Stimulated activated CD4-positive, alpha-beta T cell treated with anti-CD3 and anti-CD28 coated beads, TNF-alpha, amount 100 ng/mL, for 24 hours (primary cell): ENCODE measurements around the gene TP73.

ENCODE experiments used
- DNase-seq, 3 experiments: peaks; one replicate each; pipeline ENCODE4 v3.0.0-alpha.2; 2020; ENCODE audit warnings: low read depth in 3 of 3

The TP73 gene

DNA sequence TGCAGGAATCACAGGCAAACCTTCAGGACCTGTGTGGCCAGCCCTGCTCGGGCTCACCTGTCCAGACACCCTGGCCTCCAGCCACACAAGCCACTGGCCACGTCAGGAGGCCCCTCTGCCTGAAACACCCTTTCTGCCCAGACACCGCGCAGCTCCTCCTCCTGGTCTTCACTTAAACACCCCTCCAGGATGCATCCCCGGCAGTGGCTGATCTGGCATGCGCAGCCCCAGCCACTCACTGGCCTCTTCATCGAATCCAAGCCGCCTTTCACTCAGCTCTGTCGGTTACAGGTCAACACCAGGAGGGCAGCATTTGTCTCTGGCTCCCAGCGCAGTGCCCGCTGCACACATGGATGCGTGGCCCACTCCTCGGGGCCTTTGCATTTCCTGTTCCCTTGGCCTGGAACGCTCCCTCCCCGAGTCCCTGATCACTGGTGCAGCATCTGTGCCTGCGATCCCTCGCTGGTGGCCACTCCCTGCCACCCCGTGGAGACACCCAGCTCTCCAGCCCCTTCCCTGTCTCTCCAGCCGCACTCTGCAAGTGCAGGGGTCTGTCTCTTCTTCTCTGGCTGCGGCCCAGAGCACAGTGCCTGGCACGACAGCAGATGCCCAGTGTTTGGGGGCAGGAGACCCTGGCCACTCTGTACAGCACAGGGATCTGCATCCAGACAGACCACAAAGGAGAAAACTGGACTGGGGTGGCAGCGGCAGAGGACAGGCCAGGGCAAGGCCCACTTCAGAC is 18.1 kb upstream of the TP73 start:
- no peak for DNase-seq

DNA sequence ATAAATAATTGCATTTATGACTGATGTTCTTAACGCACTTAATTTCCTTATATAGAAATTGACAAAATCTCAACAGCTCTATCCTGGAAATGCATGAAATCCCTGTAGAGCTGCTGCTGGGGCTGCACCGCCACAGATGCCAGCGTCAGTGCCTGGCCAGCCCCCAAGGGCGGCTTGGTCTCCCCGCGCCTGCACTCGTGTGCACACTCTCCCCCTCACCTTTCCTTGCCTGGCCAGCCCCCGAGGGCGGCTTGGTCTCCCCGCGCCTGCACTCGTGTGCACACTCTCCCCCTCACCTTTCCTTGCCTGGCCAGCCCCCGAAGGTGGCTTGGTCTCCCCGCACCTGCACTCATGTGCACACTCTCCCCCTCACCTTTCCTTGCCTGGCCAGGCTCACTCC is 16.2 kb upstream of the TP73 start:
- no peak for DNase-seq

DNA sequence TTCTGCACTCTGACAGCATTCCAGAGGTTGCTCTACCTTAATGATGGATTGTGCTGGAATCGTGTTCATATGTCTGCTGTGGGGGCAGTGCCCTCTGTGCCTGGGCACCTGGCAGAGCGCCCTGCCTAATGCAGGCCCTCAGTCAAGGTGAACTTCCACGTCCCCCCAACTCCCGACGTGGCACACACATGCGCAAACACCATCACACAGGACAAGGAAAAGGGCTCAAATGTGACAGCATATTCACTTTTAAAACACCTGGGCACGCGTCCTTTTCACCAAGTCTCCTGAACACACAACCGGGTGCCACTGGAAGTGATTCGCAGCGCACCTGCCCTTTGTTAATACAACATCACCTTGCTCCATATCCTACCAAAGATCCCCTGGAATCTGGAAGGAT is 15.8 kb upstream of the TP73 start:
- DNase-seq = no peak

DNA sequence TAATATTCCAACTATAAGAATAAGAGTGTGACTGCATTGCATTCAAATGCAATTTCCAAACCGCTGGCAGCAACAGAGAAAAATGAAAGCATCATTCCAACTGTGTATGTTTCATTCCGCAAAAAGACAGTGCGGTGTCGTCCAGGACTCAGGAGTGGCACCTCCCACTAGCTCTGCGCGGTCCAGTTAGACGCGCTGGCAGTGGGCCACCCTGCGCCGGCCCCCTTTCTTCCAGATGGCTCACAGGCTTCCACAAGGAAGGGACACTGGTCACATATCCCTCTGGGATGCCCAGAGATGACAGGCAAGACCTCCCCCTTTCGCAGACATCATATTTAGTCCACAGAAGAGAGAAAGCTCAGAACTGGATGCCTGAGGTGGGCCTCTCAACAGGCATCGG is 14.3 kb upstream of the TP73 start:
- DNase-seq = no peak

DNA sequence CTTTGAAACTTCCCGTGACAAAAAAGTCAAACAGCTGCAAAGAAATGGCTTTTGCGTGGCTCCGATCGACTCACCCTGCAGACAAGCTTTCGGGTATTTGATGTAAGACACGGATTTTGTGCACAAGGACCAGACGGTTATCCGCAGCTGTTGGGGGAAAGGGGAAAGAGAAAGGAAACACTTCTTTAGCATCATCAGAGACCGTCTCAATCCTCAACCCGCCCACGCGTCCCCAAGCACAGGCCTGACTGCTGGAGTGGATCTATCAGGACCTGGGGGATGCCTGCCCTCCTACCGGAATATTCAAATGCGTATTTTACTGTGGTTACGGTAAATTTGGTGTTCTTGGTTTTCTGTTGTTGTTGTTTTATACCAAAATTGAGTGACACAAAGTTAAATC is 13.6 kb upstream of the TP73 start:
- no peak for DNase-seq

DNA sequence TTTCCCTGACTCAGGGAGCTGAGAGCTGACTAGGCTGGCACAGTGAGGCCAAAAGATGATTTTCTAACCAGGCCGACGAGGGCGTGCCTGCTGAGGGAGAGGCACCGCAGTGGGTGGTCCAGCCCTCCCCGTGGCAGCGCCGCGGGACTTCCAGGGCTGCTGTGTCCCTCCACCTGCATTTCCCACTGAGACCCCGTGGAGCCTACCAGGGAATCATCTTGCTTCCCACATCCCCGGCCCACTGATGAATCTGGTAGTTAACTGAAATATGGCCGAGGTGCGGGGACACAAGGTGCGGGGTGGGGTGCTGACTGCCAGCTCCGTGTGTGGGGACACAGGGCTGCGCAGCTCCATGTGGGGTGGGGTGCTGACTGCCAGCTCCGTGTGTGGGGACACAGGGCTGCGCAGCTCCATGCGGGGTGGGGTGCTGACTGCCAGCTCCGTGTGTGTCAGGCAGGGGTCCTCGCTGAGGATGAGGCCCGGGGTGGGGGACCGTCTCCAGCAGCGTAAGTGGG is 12.9 kb upstream of the TP73 start:
- DNase-seq = no peak

DNA sequence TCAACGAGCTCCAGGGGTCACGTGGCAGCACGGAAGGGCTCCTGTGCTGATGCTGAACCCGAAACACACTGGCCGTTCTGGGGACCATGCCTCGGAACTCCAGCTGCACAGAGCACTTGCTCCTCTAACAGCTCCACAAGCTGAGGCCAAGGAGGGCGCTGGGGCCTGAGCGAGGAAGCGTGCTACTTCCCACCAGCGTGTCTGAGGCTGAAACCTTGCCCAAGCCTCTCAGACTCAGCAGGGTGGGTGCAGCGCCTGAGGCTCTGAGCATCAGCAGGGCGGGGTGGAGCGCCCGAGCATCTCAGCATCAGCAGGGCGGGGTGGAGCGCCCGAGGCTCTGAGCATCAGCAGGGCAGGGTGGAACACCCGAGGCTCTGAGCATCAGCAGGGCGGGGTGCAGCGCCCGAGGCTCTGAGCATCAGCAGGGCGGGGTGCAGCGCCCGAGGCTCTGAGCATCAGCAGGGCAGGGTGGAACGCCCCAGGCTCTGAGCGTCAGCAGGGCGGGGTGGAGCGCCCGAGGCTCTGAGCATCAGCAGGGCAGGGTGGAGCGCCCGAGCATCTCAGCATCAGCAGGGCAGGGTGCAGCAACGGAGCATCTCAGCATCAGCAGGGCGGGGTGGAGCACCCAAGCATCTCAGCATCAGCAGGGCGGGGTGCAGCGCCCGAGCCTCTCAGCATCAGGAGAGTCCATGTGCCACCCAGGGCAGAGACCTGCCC is 12.0 kb upstream of the TP73 start:
- no peak for DNase-seq

DNA sequence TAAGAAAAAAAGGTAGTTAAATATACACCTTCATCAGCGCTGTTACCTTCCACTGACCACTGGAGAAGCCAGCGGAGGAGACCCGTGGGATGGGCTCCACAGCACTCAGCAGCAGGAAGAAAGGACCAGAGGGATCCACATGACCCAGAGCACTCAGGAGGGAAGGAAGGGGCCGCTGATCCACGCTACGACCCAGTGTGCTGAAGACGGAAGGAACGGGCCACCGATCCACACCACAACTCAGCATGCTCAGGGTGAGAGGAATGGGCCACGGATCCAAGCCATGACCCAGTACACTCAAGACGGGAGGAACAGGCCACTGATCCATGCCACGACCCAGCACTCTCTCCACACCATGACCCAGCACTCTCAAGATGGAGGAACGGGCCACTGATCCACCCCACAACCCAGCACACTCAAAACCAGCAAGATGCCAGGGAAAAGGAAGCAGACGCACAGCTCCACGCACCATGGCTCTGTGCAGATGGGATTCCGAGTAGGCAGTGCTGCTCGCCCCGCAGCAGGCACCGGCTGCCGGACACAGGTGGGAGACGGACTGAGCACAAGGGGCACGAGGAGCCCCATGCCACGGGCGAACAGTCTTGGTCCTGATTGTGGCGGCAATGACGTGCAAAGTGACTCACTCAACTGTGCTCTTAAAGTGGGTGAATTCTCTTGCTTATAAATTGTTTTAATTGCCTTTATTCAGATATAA is 11.1 kb upstream of the TP73 start:
- DNase-seq = no peak

DNA sequence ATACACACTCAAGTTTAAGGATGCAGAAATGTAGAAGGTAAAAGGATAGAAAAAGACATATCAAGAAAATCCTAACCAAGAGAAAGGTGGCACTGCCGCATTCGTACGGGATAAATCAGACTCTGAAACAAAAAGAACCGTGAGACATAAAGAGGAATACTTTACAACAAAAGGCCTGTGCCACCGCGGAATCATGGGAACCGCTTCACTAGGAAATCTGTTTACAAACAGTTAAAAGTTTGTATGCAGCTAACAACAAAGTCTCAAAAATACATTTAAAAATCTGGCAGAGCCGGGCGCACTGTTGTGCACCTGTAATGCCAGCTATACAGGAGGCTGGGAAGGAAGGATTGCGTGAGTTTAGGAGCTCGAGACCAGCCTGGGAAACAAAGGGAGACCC is 10.5 kb upstream of the TP73 start:
- no peak for DNase-seq

DNA sequence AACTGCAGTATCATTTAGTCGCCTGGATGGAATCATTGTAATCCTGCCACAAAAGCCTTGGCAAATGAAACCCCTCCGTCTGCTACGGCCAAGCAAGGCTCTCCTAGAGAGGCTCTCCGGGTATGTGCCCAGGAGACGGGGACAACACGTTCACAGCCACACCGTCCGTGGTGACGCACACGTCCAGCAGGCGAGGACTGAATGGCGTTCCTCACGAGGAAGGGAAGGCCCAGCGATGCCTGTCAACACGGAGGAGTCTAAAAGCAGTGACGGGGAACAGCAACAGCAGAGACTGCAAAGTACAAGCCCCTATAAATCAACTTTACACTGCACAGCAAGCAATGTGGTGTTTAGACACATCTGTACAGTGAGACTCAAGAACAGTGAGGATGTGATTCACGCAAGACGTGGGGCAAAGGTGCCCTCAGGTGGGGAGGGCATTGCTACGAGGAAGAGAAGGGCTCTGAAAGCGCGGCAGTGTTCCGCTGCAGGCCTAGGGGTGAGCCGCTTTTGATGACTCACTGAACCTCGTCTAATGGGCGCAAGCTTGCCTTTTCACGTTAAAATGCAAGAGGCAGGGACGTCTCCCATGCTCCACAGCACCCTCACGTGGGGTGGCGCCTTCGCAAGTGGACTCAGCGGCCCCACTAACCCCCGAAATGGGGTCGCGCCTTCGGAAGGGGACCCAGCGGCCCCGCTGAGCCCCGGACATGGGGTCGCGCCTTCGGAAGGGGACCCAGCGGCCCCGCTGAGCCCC is 9.2 kb upstream of the TP73 start:
- DNase-seq = no peak

DNA sequence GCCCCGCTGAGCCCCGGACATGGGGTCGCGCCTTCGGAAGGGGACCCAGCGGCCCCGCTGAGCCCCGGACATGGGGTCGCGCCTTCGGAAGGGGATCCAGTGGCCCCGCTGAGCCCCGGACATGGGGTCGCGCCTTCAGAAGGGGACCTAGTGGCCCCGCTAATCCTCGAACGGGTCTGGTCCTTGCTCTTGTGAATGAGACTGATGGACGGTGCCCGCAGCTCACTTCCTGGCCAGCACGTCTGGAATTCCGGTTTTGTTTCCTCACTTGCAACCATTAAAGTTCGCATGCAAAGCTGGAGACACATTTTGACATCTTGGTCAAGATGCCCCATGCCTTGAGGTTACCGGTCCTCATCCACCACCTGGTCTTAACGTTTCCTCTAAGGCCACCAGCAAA is 8.0 kb upstream of the TP73 start:
- DNase-seq = no peak

DNA sequence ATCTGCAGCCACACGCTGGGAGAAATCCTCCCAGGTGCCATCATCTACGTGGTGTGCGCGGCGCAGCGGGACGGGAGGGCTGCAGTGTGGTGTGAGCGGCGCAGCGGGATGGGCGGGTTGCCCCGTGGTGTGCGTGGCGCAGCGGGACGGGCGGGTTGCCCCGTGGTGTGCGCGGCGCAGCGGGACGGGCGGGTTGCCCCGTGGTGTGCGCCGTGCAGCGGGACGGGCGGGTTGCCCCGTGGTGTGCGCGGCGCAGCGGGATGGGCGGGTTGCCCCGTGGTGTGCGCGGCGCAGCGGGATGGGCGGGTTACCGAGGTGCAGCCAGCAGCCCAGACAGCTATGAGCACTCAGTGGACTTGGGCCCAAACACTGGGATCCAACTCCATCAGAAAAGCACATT is 7.1 kb upstream of the TP73 start:
- DNase-seq = no peak

DNA sequence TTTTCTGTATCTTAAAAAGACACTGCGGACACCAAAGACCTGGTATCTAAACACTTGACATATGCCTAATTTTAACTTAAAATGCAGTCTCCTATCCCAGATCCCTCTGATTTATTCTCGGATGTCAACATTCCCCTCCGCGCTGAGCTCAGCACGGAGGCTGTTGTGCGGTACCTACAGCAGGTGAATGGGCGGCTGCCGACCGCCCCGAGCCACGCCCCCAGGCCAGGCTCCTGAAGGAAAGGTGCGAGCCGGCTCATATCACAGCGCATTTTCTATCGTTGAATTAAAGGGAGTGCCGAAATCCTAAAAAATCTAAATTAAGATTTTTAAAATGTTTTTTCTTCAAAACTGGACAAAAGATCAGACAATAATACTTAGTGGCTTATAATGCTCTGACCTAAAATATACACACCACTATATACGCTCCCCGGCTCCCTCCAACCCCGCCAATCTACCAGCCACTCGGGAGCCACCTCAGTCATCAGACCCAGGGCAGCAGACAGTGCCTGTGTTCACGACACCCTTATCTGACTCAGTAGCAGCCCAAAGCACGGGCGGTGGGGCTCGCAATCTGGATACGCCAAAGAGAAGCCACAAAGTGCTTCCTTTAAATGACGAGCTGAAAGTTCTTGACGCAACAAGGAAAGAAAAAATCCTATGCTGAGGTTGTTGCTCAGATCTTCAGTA is 6.5 kb upstream of the TP73 start:
- DNase-seq = no peak

DNA sequence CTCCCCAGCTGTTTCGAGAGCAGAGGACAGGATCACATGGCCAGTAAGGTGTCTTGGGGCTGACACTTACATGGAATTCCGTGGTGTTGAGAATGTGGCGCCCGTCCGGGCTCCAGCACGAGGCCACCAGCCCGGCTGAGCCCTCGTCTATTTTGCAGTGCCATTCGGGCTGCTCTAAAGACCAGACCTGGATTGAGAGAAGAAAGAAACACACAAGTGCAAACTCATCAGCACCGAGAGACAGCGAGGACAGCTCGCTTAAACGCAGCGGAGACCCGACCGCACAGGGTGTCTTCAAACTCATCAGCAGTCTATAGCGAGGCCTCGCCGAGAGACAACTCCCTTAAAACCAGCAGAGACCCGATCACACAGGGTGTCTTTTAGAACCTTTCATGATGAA is 5.7 kb upstream of the TP73 start:
- no peak for DNase-seq

DNA sequence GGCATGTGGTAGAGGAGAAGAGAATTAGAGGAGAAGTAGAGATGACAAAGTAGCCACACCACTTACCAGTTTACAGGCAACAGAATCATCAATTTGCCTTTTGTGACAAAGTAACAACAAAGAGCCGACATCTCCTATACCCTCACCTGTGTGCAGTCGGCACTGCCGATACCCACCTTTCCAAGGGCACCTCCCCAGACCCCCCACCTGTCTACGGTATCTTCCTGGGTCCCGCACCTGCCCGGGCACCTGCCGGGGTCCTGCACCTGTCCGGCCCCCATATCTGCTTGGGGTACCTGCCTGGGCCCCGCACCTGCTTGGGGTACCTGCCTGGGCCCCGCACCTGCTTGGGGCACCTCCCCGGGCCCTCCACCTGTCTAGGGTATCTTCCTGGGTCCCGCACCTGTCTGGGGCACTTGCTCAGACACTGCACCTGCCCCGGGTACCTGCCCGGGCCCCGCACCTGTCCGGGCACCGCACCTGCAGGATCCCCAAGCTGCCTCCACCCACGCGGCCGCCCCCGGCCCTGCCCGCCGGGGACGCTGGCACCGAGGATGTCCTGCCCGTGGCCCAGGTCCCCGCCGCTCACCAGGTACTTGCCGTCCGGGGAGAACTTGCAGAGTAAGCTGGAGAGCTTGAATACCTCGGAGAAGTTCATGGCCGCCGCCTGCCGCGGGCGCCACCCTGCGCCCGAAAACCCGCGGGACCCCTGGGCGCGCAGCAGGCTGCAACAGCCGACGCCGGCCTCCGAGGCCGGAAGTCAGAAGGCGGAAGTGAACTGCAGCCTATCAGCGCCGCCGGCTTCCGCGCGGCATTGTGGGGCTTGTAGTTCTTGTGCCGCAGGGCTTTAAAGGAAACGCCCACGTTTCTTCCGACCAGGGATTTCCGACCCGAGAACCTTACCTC is 2.7 kb upstream of the TP73 start, which contains the start of gene WRAP73:
TSS of gene WRAP73 (minus strand) at position 762 of the 906 bp plus-strand sequence. CDS start at position 658, 104 bp downstream.
- peak; percentile 79 to 89 (median 81) for DNase-seq

DNA sequence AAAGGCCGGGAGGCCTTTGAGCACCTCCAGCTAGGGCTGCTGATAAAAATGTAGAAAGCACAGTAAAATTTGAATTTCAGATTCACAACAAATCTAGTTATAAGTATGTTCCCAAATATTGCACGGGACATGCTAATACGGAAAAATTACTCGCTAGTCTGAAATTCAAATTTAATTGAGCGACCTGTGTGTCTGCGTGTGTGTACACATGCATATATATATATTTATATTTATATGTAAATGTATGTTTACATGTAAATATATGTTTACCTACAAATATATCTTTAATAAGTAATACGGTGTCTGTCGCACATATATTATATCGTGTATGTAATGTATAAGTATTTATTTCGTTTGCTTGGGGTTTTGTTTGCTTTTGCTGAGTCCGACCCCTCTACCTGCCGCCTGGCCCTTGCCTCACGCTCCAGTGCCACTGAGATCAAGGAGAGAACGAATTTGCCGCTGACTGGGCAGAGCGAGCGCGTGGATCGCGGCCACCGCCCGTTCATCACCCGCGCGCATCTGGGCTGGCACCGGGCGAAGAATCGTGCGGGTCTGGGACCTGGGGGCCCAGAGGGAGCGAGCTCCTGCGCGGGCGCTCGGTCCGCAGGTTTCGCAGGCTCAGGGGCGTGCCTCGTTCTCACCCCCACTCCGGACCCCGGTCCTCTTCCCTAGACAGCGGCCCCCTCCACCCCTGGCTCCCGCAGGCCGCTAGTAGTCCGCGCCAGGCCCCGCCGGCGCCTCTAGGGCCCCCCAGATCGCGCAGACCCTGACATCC is 1.9 kb upstream of the TP73 start:
- no peak for DNase-seq

DNA sequence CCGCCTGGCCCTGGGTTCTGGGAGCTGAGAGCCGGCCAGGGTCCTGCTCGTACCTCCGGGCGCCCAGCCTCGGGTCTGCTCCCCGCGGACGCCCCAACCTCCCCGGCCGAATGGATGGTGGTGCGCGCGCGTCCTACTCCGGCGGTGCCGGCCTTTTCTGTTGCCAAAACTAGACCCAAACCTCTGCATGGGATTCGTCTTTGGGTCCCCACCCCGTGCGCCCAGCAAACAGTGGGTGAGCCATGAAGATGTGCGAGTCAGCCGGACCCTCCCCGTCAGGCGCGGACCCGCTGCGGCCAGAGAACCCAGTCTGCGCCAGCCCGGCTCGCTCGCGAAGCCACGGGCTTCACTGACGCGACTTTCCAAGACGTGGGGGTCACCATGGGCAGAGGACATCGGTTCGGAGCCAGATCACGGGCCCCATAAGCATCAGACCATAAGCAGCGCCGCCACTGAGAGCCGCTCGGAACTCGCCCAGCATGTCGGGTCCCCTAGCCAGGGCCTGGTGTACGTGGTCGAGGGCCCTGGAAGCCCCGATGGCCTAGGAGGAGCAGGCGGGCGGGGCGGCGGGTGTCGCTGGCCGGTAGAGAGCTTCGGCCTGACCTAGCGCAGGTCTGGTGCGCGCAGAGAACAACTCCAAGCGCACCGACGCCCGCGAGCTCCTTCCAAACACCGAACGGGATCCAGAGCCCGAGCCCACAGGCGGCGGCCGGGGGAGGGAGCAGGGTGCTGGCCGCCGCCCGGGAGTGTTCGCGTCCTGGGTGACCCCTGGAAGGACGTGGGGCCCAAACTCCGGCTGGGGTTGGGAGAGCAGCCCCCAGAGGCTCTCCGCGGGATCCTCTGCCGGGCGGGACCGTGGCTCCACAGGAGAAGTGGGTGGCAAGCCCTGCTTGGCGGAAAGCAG is 1.0 kb upstream of the TP73 start:
- no peak for DNase-seq

DNA sequence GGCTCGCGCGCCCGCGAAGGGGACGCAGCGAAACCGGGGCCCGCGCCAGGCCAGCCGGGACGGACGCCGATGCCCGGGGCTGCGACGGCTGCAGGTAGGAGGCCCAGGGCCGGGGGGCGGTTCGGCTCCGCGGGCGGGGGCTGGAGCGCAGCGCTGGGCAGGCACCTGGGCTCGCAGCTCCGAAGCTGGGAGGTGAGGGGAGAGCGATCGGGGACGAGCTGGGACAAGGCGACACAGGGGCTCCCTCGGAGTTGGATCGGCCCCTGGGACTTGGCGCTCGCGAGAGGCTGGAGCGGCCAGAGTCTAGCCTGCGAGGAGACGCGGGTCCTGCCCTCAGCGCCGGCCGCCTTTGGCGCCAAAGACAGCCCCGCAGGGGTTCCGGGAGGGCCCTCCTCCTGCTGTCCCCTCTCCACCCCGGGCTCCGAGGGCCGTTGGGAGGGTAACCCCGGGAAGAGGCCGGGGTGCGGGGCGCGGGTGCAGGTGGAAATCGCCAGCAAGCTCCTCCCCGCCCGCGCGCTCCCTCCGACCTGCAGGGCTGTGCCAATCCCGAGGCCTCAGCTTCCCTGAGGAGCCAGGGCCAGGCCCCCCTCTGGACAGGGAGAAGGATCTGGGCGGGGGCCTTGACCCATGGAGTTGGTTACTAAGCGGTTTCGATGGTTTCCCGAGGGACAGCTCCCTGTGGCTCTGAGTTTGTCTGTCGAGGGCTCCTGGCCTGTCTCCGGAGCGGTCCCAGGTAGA is 401 bp downstream of the TP73 start:
- no peak for DNase-seq
